H1 (cell line): ENCODE results near the gene SLC19A1. TPM values are rescaled to one million over a fixed set of nuclear protein-coding genes. Genes with fewer than 3 reads are reported as not detected.

Experiments used
- CTCF ChIA-PET: fragments of 300-600 bp; sonication (Branson Sonifier 250); formaldehyde crosslinking; loops from one replicate; lab custom pipeline; 2021; ENCODE audit not compliant: partially characterized antibody; lab: Charles Lee
- POLR2A ChIA-PET: fragments of 300-600 bp; sonication (Branson Sonifier 250); formaldehyde crosslinking; loops from one replicate; lab custom pipeline; 2021; ENCODE audit warnings: inconsistent platforms; ENCODE audit not compliant: partially characterized antibody; lab: Charles Lee
- DNase-seq, 2 experiments: peaks; one replicate each; pipeline versions ENCODE4 v3.0.0 to v3.0.0-alpha.2; 2010 to 2022; ENCODE audit warnings: low spot score in 2 of 2, low read depth in 1 of 2, mixed read lengths in 1 of 2
- FAIRE-seq: peaks from 2 replicates; lab custom pipeline; 2011; peaks lifted over from hg19 to GRCh38; lab: Jason Lieb, UNC
- H2AFZ ChIP-seq: 2 replicates; pipeline ENCODE4 v1.8.1; 2012; ENCODE audit warnings: low read length, inconsistent platforms
- H2AK5ac ChIP-seq: 2 replicates; pipeline ENCODE4 v1.6.1; 2013; ENCODE audit warnings: low read depth, low read length
- H2BK120ac ChIP-seq: replicated peaks from 2 replicates; pipeline ENCODE3; 2013; ENCODE audit warnings: low read depth, low read length, inconsistent platforms
- H2BK12ac ChIP-seq: 2 replicates; pipeline ENCODE4 v1.6.1; 2013; ENCODE audit warnings: low read depth, low read length
- H2BK15ac ChIP-seq: 2 replicates; pipeline ENCODE4 v1.6.1; 2013; ENCODE audit warnings: low read length
- H2BK20ac ChIP-seq: 2 replicates; pipeline ENCODE4 v1.6.1; 2013; ENCODE audit warnings: low read length
- H2BK5ac ChIP-seq: 2 replicates; pipeline ENCODE4 v1.6.1; 2013; ENCODE audit warnings: low read depth, low read length
- H3K14ac ChIP-seq: 2 replicates; pipeline ENCODE4 v1.6.1; 2013; ENCODE audit warnings: inconsistent platforms; ENCODE audit not compliant: insufficient read length
- H3K18ac ChIP-seq: 2 replicates; pipeline ENCODE4 v1.6.1; 2013; ENCODE audit warnings: low read length; ENCODE audit errors: extremely low read depth
- H3K23ac ChIP-seq: 2 replicates; pipeline ENCODE4 v1.6.1; 2013; ENCODE audit warnings: inconsistent platforms; ENCODE audit not compliant: insufficient read length
- H3K23me2 ChIP-seq: 2 replicates; pipeline ENCODE4 v1.6.1; 2013; ENCODE audit warnings: low read depth, low read length
- H3K27ac ChIP-seq: 2 replicates; pipeline ENCODE4 v1.6.1; 2011; ENCODE audit warnings: low read depth, low read length, inconsistent platforms
- H3K27me3 ChIP-seq, 4 experiments: replicated peaks in 1 of 4; 1 replicate in 1 of 4; 2 replicates in 3 of 4; pipeline versions ENCODE4 v1.6.1 to v1.8.1; 2011 to 2013; ENCODE audit warnings: low read length in 3 of 4, mild to moderate bottlenecking in 3 of 4, inconsistent platforms in 2 of 4, mixed read lengths in 2 of 4, moderate library complexity in 1 of 4; ENCODE audit not compliant: control insufficient read depth in 3 of 4, insufficient read depth in 3 of 4; ENCODE audit errors: extremely low read depth in 1 of 4
- H3K36me3 ChIP-seq, 4 experiments: 2 replicates each; pipeline versions ENCODE4 v1.6.1 to v1.8.1; 2011 to 2013; ENCODE audit warnings: mild to moderate bottlenecking in 4 of 4, low read length in 3 of 4, moderate library complexity in 2 of 4, control low read depth in 1 of 4, inconsistent platforms in 1 of 4; ENCODE audit not compliant: insufficient read depth in 4 of 4, control insufficient read depth in 2 of 4
- H3K4ac ChIP-seq: replicated peaks from 2 replicates; pipeline ENCODE3; 2013; ENCODE audit warnings: low read length, low read depth, mixed read lengths, inconsistent platforms; ENCODE audit not compliant: insufficient read length
- H3K4me1 ChIP-seq, 4 experiments: replicated peaks in 1 of 4; 1 replicate in 1 of 4; 2 replicates in 3 of 4; pipeline versions ENCODE4 v1.6.1 to v1.8.1; 2011 to 2013; ENCODE audit warnings: low read length in 3 of 4, inconsistent platforms in 2 of 4, mixed read lengths in 1 of 4; ENCODE audit not compliant: insufficient read depth in 4 of 4, control insufficient read depth in 3 of 4
- H3K4me2 ChIP-seq, 2 experiments: 2 replicates each; pipeline versions ENCODE4 v1.6.1 to v1.8.1; 2011 to 2013; ENCODE audit warnings: low read depth in 2 of 2, low read length in 2 of 2, control low read depth in 1 of 2, inconsistent platforms in 1 of 2, mild to moderate bottlenecking in 1 of 2; ENCODE audit not compliant: insufficient read depth in 1 of 2
- H3K4me3 ChIP-seq, 4 experiments: fragments of 200-600, 300-600 bp in 1 of 4; sonication (generic), shearing (Covaris generic), sonication (Bioruptor Twin) in 1 of 4; 2 replicates each; pipeline versions ENCODE4 v1.5.1 to v1.8.1; 2011 to 2016; ENCODE audit warnings: low read length in 4 of 4, low read depth in 3 of 4, control low read depth in 2 of 4, inconsistent platforms in 2 of 4, mild to moderate bottlenecking in 2 of 4, mixed read lengths in 1 of 4, moderate library complexity in 1 of 4; ENCODE audit not compliant: insufficient read depth in 2 of 4; ENCODE audit errors: extremely low read depth in 1 of 4
- H3K56ac ChIP-seq: replicated peaks from 2 replicates; pipeline ENCODE3; 2013; ENCODE audit warnings: low read depth, mild to moderate bottlenecking, mixed read lengths, low read length, inconsistent platforms; ENCODE audit not compliant: insufficient read length
- H3K79me1 ChIP-seq: 2 replicates; pipeline ENCODE4 v1.6.1; 2013; ENCODE audit warnings: low read depth, low read length, control low read depth
- H3K79me2 ChIP-seq, 2 experiments: 2 replicates each; pipeline versions ENCODE4 v1.6.1 to v1.8.1; 2012 to 2013; ENCODE audit warnings: low read length in 2 of 2, mild to moderate bottlenecking in 2 of 2, inconsistent platforms in 1 of 2; ENCODE audit not compliant: insufficient read depth in 2 of 2, control insufficient read depth in 1 of 2
- H3K9ac ChIP-seq, 4 experiments: replicated peaks in 1 of 4; 1 replicate in 1 of 4; 2 replicates in 3 of 4; pipeline versions ENCODE4 v1.6.1 to v1.8.1; 2011 to 2013; ENCODE audit warnings: low read depth in 3 of 4, low read length in 3 of 4, control low read depth in 2 of 4, mild to moderate bottlenecking in 2 of 4, moderate library complexity in 2 of 4, inconsistent platforms in 1 of 4; ENCODE audit errors: extremely low read depth in 1 of 4
- H3K9me3 ChIP-seq, 2 experiments: 2 replicates each; pipeline versions ENCODE4 v1.6.1 to v1.8.1; 2012 to 2013; ENCODE audit warnings: mild to moderate bottlenecking in 2 of 2, moderate library complexity in 2 of 2, control low read depth in 1 of 2, inconsistent platforms in 1 of 2, low read depth in 1 of 2, low read length in 1 of 2, mixed read lengths in 1 of 2; ENCODE audit not compliant: insufficient read depth in 2 of 2
- H4K20me1 ChIP-seq, 2 experiments: replicated peaks in 1 of 2; 2 replicates each; pipeline versions ENCODE3 to v1.8.1; 2011 to 2013; ENCODE audit warnings: inconsistent platforms in 2 of 2, low read length in 2 of 2, mild to moderate bottlenecking in 1 of 2; ENCODE audit not compliant: insufficient read depth in 2 of 2, control insufficient read depth in 1 of 2
- H4K5ac ChIP-seq: 2 replicates; pipeline ENCODE4 v1.6.1; 2013; ENCODE audit warnings: low read length, low read depth, mixed read lengths, inconsistent platforms; ENCODE audit not compliant: insufficient read length
- H4K8ac ChIP-seq: 2 replicates; pipeline ENCODE4 v1.8.0; 2013; ENCODE audit warnings: mild to moderate bottlenecking, moderate library complexity, low read length, inconsistent platforms; ENCODE audit not compliant: insufficient read depth; ENCODE audit errors: extremely low read depth
- H4K91ac ChIP-seq: replicated peaks from 2 replicates; pipeline ENCODE3; 2013; ENCODE audit warnings: low read length, mixed read lengths, inconsistent platforms; ENCODE audit not compliant: insufficient read length
- POLR2AphosphoS5 ChIP-seq: IDR thresholded peaks from 2 replicates; pipeline ENCODE4 v1.6.1; 2011; ENCODE audit warnings: low read depth, low read length
- TEAD4 ChIP-seq: IDR thresholded peaks from 2 replicates; pipeline ENCODE4 v1.6.1; 2012; ENCODE audit warnings: low read depth, low read length, inconsistent platforms, mixed read lengths
- WGBS, 2 experiments: shearing (Covaris generic) in 1 of 2; methylation state at CpG; one replicate each; pipeline versions ENCODE4 v1.1.6 to v1.1.7; 2013 to 2015; ENCODE audit warnings: low lambda C conversion rate in 2 of 2, mixed read lengths in 2 of 2, inconsistent platforms in 1 of 2, low coverage in 1 of 2, missing lambda C conversion rate in 1 of 2; ENCODE audit not compliant: insufficient replicate concordance in 2 of 2, insufficient coverage in 1 of 2, insufficient read length in 1 of 2; ENCODE audit errors: extremely low coverage in 1 of 2, missing lambda C conversion rate in 1 of 2; 5-methylcytosine and 5-hydroxymethylcytosine counted together
- polyA plus RNA-seq, 7 experiments: library from polyadenylated mRNA; depleted of rRNA in 3 of 7; stranded (reverse) in 5 of 7; unstranded in 2 of 7; fragments of >200 nt in 5 of 7; fragments of 200-250 nt in 2 of 7; gene quantifications; 1 replicate in 5 of 7; 2 replicates in 1 of 7; 4 replicates in 1 of 7; pipeline versions ENCODE4 v1.2.1 to v1.2.3, GENCODE V29; 2011 to 2013; ENCODE audit warnings: missing spikeins in 2 of 7, mixed read lengths in 2 of 7
- total RNA-seq: library from RNA; stranded (reverse); fragmentation: NEBNext Ultra II Directional; extraction: Animal tissue kit (Norgen Biotek cat#: 25700); gene quantifications from 2 replicates; pipeline ENCODE4 v1.2.1, GENCODE V29; 2021

SLC19A1 gene
- total and polyA plus RNA-seq, 2 of the 8 experiments (the other 6 are each of a cell fraction or from before 2014, with no cell fraction given) = 31.6 to 43.8 TPM

GRCh38 chr21:45508607-45509565 lies 33.4 kb downstream of the SLC19A1 start:
- Histone ChIP-seq H3K4me1 (no peaks in the 10 kb centered on the region; a peak in 1 of 7 replicates), H3K27ac (no peak overlapping the region), H3K14ac (no peak overlapping the region), H3K4ac (no peak overlapping the region), H3K23ac (no peak overlapping the region), H2BK12ac (no peak overlapping the region), H4K5ac (no peak overlapping the region), H3K18ac (no peak overlapping the region)
- POLR2A ChIA-PET = interaction anchor here (1.1 to 2.6 kb wide), 4 partner anchors 13 to 23 kb away, joined by 3 to 8 read pairs (median 4); no protein-coding TSS in a partner anchor
- 91% methylated on average over 33 of the region's 42 CpGs; no CpG with 5 or more reads in 1 of the 2 experiments for WGBS, 2 experiments
- no peak for TF ChIP-seq TEAD4
- TF ChIP-seq POLR2AphosphoS5 = peak; percentile 53; the same call in 1 of the 2 replicates
- TF ChIP-seq, all 59 proteins: peak for 1
- Histone ChIP-seq H2AK5ac (no peak overlapping the region), H3K79me2 (no peaks in the 10 kb centered on the region), H4K20me1 (peaks cover 8 to 31% of the 10 kb centered on the region in 2 experiments), H3K4me3 (no peak overlapping the region), H3K9me3 (no peaks in the 10 kb centered on the region), H2AFZ (no peak overlapping the region), H4K8ac (no peak overlapping the region), H3K79me1 (no peaks in the 10 kb centered on the region), H2BK5ac (0 out of 2 replicates have a peak overlapping the region, but pooled peaks have one; percentile 44), H2BK20ac (no peak overlapping the region), H3K27me3 (no peaks in the 10 kb centered on the region), H2BK120ac (no peak overlapping the region), H3K56ac (no peak overlapping the region), H3K9ac (no peak overlapping the region), H3K4me2 (no peak overlapping the region), H3K23me2 (peaks cover 6% of the 10 kb centered on the region; the same call in 1 of the 2 replicates), H3K36me3 (peaks cover 0 to 45% (median 8%) of the 10 kb centered on the region in 4 experiments; a peak in 5 of 8 replicates), H2BK15ac (no peak overlapping the region), H4K91ac (no peak overlapping the region)
- CTCF ChIA-PET = interaction anchor here (0.6 to 1.4 kb wide), 2 partner anchors 216 to 261 kb away, joined by 3 to 5 read pairs; no protein-coding TSS in a partner anchor
- FAIRE-seq (no peak), DNase-seq (no peak)
